Left colon (tissue), 2 donors: ENCODE results near the gene ATP4B. TPM values are rescaled to one million over a fixed set of nuclear protein-coding genes. Genes with fewer than 3 reads are reported as not detected.
"Not testable (repeated sequence)": the region's sequence is repeated elsewhere in the genome, so short reads cannot be mapped to it uniquely, and the experiment has no call there.

Source experiments
- ATAC-seq: fragments of 200-7000 bp; cut with Tn5 transposase; one replicate; pipeline ENCODE4 v1.9.1; 2020; ENCODE audit warnings: mild to moderate bottlenecking, moderate library complexity
- DNase-seq, 2 donors: peaks; one replicate each; pipeline ENCODE4 v3.0.0-alpha.2; 2020
- intact Hi-C, 2 donors: fragments of 100-400 bp; cut with DNase I in 1 of 2; cut with micrococcal nuclease in 1 of 2; formaldehyde crosslinking; loops; one replicate each; pipeline versions ENCODE4 v1.11.2 to v1.14.0; 2022; cut with DNase I, micrococcal nuclease
- total RNA-seq, 2 donors: library from RNA; stranded (reverse); fragmentation: NEBNext Ultra II Directional; extraction: Animal tissue kit (Norgen Biotek cat#: 25700); gene quantifications; one replicate each; pipeline ENCODE4 v1.2.1, GENCODE V29; 2021
- donor health status: DM: no; HTN: no; CAD: no.
- donor health status: DM: yes; HTN: yes; CAD: no.

The ATP4B gene
- total RNA-seq, 2 donors from 2014 or later: not detected

GRCh38 chr13:113631341-113632095, 26.5 kb downstream of the ATP4B start:
- ATAC-seq: no peak
- DNase-seq: no peak
- intact Hi-C loops: no loop called here

GRCh38 chr13:113630804-113631203, 27.2 kb downstream of the ATP4B start:
- no peak for DNase-seq
- no peak for ATAC-seq
- intact Hi-C loops: no loop called here

GRCh38 chr13:113630296-113630695, 27.7 kb downstream of the ATP4B start:
- intact Hi-C loops: no loop called here
- DNase-seq (no peak), ATAC-seq (no peak)

- ATAC-seq (no peak), DNase-seq (no peak)
- intact Hi-C loops: no loop called here
Observed at GRCh38 chr13:113629866-113630265, 28.1 kb downstream of the ATP4B start.

GRCh38 chr13:113628291-113629270, 29.4 kb downstream of the ATP4B start:
- intact Hi-C loops: no loop called here
- no peak for DNase-seq
- ATAC-seq: no peak

GRCh38 chr13:113627136-113627535, 30.9 kb downstream of the ATP4B start:
- ATAC-seq: no peak
- DNase-seq: no peak
- intact Hi-C loops: no loop called here

GRCh38 chr13:113625965-113626721, 31.9 kb downstream of the ATP4B start:
- no peak for ATAC-seq
- intact Hi-C loops: no loop called here

GRCh38 chr13:113624640-113625304, 33.2 kb downstream of the ATP4B start:
- intact Hi-C loops, DNase-seq: not testable (repeated sequence)

More at GRCh38 chr13:113625965-113626721, 31.9 kb downstream of the ATP4B start:
- no peak for DNase-seq

GRCh38 chr13:113624235-113624587, 33.8 kb downstream of the ATP4B start:
- intact Hi-C loops: no loop called here

More at GRCh38 chr13:113624640-113625304, 33.2 kb downstream of the ATP4B start:
- ATAC-seq: not testable (repeated sequence)

GRCh38 chr13:113623491-113624234, 34.3 kb downstream of the ATP4B start:
- ATAC-seq (no peak), DNase-seq (no peak)
- intact Hi-C loops: no loop called here

More at GRCh38 chr13:113624235-113624587, 33.8 kb downstream of the ATP4B start:
- no peak for ATAC-seq
- no peak for DNase-seq

- intact Hi-C loops: no loop called here
- ATAC-seq (no peak), DNase-seq (no peak)
Observed at GRCh38 chr13:113622791-113623490, 35.1 kb downstream of the ATP4B start.

- ATAC-seq, intact Hi-C loops, DNase-seq: not testable (repeated sequence)
Observed at GRCh38 chr13:113621986-113622550, 35.9 kb downstream of the ATP4B start.

- DNase-seq, ATAC-seq, intact Hi-C loops: not testable (repeated sequence)
Observed at GRCh38 chr13:113621498-113621897, 36.5 kb downstream of the ATP4B start.

- DNase-seq: no peak
- ATAC-seq: no peak
- intact Hi-C loops: no loop called here
Observed at GRCh38 chr13:113621046-113621445, 37.0 kb downstream of the ATP4B start.

GRCh38 chr13:113620036-113620796, 37.8 kb downstream of the ATP4B start:
- DNase-seq (no peak), ATAC-seq (no peak)
- intact Hi-C loops: no loop called here

GRCh38 chr13:113618455-113618854, 39.5 kb downstream of the ATP4B start:
- ATAC-seq (no peak), DNase-seq (no peak)
- intact Hi-C loops: no loop called here
